IMR-90 (cell line): ENCODE results near the gene SAMD8. TPM values are rescaled to one million over a fixed set of nuclear protein-coding genes. Genes with fewer than 3 reads are reported as not detected.

ENCODE experiments used
- ATAC-seq: fragments of 200-7000 bp; cut with Tn5 transposase; 2 replicates; pipeline ENCODE4 v1.9.1; 2020; ENCODE audit warnings: low read depth, mild to moderate bottlenecking, moderate library complexity
- BruUV-seq: library from RNA; stranded (reverse); fragments of 400-500 nt; replicated peaks from 2 replicates; lab custom pipeline; 2021; lab: Mats Ljungman, UMichigan
- CTCF ChIA-PET: fragments of 300-600 bp; formaldehyde crosslinking; extraction: SDS; loops from one replicate; lab custom pipeline; 2021; ENCODE audit warnings: antibody characterized with exemption; lab: Yijun Ruan, JAX
- POLR2A ChIA-PET: fragments of 300-600 bp; sonication (Branson Sonifier 250); formaldehyde crosslinking; loops from one replicate; lab custom pipeline; 2022; ENCODE audit warnings: antibody characterized with exemption; ENCODE audit not compliant: unreplicated experiment; lab: Charles Lee
- DNase-seq: peaks from one replicate; pipeline ENCODE4 v3.0.0; 2013
- H2AFZ ChIP-seq: replicated peaks from 2 replicates; pipeline ENCODE3; 2013; ENCODE audit warnings: low read length, mild to moderate bottlenecking; ENCODE audit not compliant: poor library complexity
- H2AK5ac ChIP-seq: 2 replicates; pipeline ENCODE4 v1.6.1; 2013; ENCODE audit warnings: low read depth, low read length, inconsistent platforms
- H2AK9ac ChIP-seq: replicated peaks from 2 replicates; pipeline ENCODE3; 2013; ENCODE audit warnings: mild to moderate bottlenecking, low read depth, low read length, moderate library complexity; ENCODE audit not compliant: poor library complexity
- H2BK120ac ChIP-seq: 2 replicates; pipeline ENCODE4 v1.6.1; 2013; ENCODE audit warnings: low read depth, low read length, inconsistent platforms
- H2BK15ac ChIP-seq: 3 replicates; pipeline ENCODE4 v1.6.1; 2013; ENCODE audit warnings: low read depth, low read length, inconsistent platforms
- H2BK20ac ChIP-seq: 2 replicates; pipeline ENCODE4 v1.6.1; 2013; ENCODE audit warnings: low read depth, mild to moderate bottlenecking, inconsistent platforms, low read length, moderate library complexity
- H2BK5ac ChIP-seq: 2 replicates; pipeline ENCODE4 v1.6.1; 2013; ENCODE audit warnings: mild to moderate bottlenecking, low read depth, low read length, inconsistent platforms; ENCODE audit not compliant: poor library complexity, severe bottlenecking
- H3K14ac ChIP-seq: replicated peaks from 2 replicates; pipeline ENCODE4 v1.6.1; 2013; ENCODE audit warnings: low read depth, low read length, inconsistent platforms
- H3K18ac ChIP-seq: 2 replicates; pipeline ENCODE4 v1.6.1; 2013; ENCODE audit warnings: low read depth, low read length, control low read depth
- H3K23ac ChIP-seq: 2 replicates; pipeline ENCODE4 v1.6.1; 2013; ENCODE audit warnings: low read depth, low read length, inconsistent platforms
- H3K27ac ChIP-seq: 2 replicates; pipeline ENCODE4 v1.5.1; 2013; ENCODE audit warnings: mild to moderate bottlenecking, control low read depth, low read length; ENCODE audit not compliant: insufficient read depth
- H3K27me3 ChIP-seq: 2 replicates; pipeline ENCODE4 v1.6.1; 2013; ENCODE audit warnings: low read length; ENCODE audit not compliant: control insufficient read depth, insufficient read depth
- H3K36me3 ChIP-seq: 2 replicates; pipeline ENCODE4 v1.6.1; 2013; ENCODE audit warnings: low read length, mixed read lengths; ENCODE audit not compliant: control insufficient read depth, insufficient read depth
- H3K4ac ChIP-seq: 2 replicates; pipeline ENCODE4 v1.6.1; 2013; ENCODE audit warnings: low read depth, low read length, inconsistent platforms
- H3K4me1 ChIP-seq: 2 replicates; pipeline ENCODE4 v1.6.1; 2013; ENCODE audit warnings: low read length, mixed read lengths; ENCODE audit not compliant: control insufficient read depth, insufficient read depth
- H3K4me2 ChIP-seq: 2 replicates; pipeline ENCODE4 v1.6.1; 2013; ENCODE audit warnings: low read depth, mild to moderate bottlenecking, control low read depth, low read length, moderate library complexity
- H3K4me3 ChIP-seq: 2 replicates; pipeline ENCODE4 v1.5.1; 2013; ENCODE audit warnings: low read depth, mild to moderate bottlenecking, control low read depth, low read length, moderate library complexity; ENCODE audit not compliant: insufficient read depth
- H3K56ac ChIP-seq: 2 replicates; pipeline ENCODE4 v1.6.1; 2013; ENCODE audit warnings: low read length, inconsistent platforms; ENCODE audit not compliant: insufficient read depth; ENCODE audit errors: extremely low read depth
- H3K79me1 ChIP-seq, 2 experiments: 2 replicates each; pipeline ENCODE4 v1.6.1; 2013; ENCODE audit warnings: low read length in 2 of 2, inconsistent platforms in 1 of 2, low read depth in 1 of 2
- H3K9ac ChIP-seq: 2 replicates; pipeline ENCODE4 v1.6.1; 2013; ENCODE audit warnings: low read depth, low read length, control low read depth
- H3K9me1 ChIP-seq: 2 replicates; pipeline ENCODE4 v1.6.1; 2013; ENCODE audit warnings: low read length, inconsistent platforms; ENCODE audit not compliant: insufficient read depth
- H3K9me3 ChIP-seq: 2 replicates; pipeline ENCODE4 v1.6.1; 2013; ENCODE audit warnings: low read length; ENCODE audit not compliant: control insufficient read depth, insufficient read depth
- H4K20me1 ChIP-seq: 2 replicates; pipeline ENCODE4 v1.6.1; 2013; ENCODE audit warnings: low read length, inconsistent platforms; ENCODE audit not compliant: insufficient read depth
- H4K5ac ChIP-seq: 2 replicates; pipeline ENCODE4 v1.6.1; 2013; ENCODE audit warnings: mild to moderate bottlenecking, low read depth, low read length, control low read depth
- H4K8ac ChIP-seq, 2 experiments: 2 replicates each; pipeline ENCODE4 v1.6.1; 2013; ENCODE audit warnings: low read depth in 2 of 2, low read length in 2 of 2, control low read depth in 1 of 2, inconsistent platforms in 1 of 2
- H4K91ac ChIP-seq: 2 replicates; pipeline ENCODE4 v1.6.1; 2013; ENCODE audit warnings: low read depth, low read length, inconsistent platforms; ENCODE audit not compliant: insufficient read depth
- FOS ChIP-seq: fragments of 150-350 bp; IDR thresholded peaks from 2 replicates; pipeline ENCODE4 v1.6.1; 2016; ENCODE audit warnings: low read depth, low read length
- MAFK ChIP-seq: IDR thresholded peaks from 2 replicates; pipeline ENCODE4 v1.6.1; 2012; ENCODE audit warnings: low read depth, low read length, improper control_type of control experiment
- NFE2L2 ChIP-seq: fragments of 150-350 bp; IDR thresholded peaks from 2 replicates; pipeline ENCODE4 v1.6.1; 2016; ENCODE audit warnings: low read depth, mild to moderate bottlenecking, low read length
- POLR2A ChIP-seq: IDR thresholded peaks from 2 replicates; pipeline ENCODE4 v1.6.1; 2012; ENCODE audit warnings: mild to moderate bottlenecking, low read depth, low read length
- RCOR1 ChIP-seq: IDR thresholded peaks from 2 replicates; pipeline ENCODE4 v1.6.1; 2012; ENCODE audit warnings: mild to moderate bottlenecking, low read length, improper control_type of control experiment; ENCODE audit not compliant: insufficient replicate concordance
- RFX5 ChIP-seq: IDR thresholded peaks from 2 replicates; pipeline ENCODE4 v1.8.0; 2012; ENCODE audit warnings: low read depth, mild to moderate bottlenecking, low read length, moderate library complexity
- WGBS, 2 experiments: methylation state at CpG; one replicate each; pipeline versions ENCODE4 v1.1.5 to v1.1.7; 2013; ENCODE audit warnings: missing lambda C conversion rate in 2 of 2; ENCODE audit not compliant: insufficient read length in 1 of 2; ENCODE audit errors: extremely low coverage in 2 of 2; 5-methylcytosine and 5-hydroxymethylcytosine counted together
- dilution Hi-C: fragments of 300-500 bp; cut with HindIII; formaldehyde crosslinking; loops from one replicate; pipeline ENCODE4 v1.14.3; 2018; ENCODE audit warnings: low sequenced_read_pairs; ENCODE audit not compliant: unreplicated experiment
- in situ Hi-C: fragments of 300-500 bp; cut with MboI; formaldehyde crosslinking; loops from 3 replicates; pipeline ENCODE4 v1.14.3; 2019; ENCODE audit warnings: low sequenced_read_pairs, inconsistent platforms, mixed read lengths
- intact Hi-C: fragments of 100-400 bp; cut with micrococcal nuclease; formaldehyde crosslinking; loops from 2 replicates; pipeline ENCODE4 v1.10.0; 2022
- polyA plus RNA-seq, 3 experiments: library from polyadenylated mRNA; depleted of rRNA; stranded (reverse); fragments of >200 nt; gene quantifications; 2 replicates each; pipeline ENCODE4 v1.2.3, GENCODE V29; 2012; ENCODE audit warnings: low replicate concordance in 1 of 3
- total RNA-seq: library from RNA; depleted of rRNA; stranded (reverse); fragments of >200 nt; gene quantifications from 2 replicates; pipeline ENCODE4 v1.2.3, GENCODE V29; 2012
- TF ChIP-seq, protein P1 (sequence below): fragments of 150-350 bp; IDR thresholded peaks from 2 replicates; pipeline ENCODE4 v1.6.1; 2017; ENCODE audit warnings: mild to moderate bottlenecking, antibody characterized with exemption, low read length, low read depth
- TF ChIP-seq, protein P2 (sequence below): fragments of 150-350 bp; IDR thresholded peaks from 2 replicates; pipeline ENCODE4 v1.6.1; 2016; ENCODE audit warnings: low read depth, mild to moderate bottlenecking, low read length, moderate library complexity, borderline replicate concordance

SAMD8 gene
- total and polyA plus RNA-seq, 2 of the 4 experiments (the other 2 are of a cell fraction), result 10.1 to 28.7 TPM

DNA sequence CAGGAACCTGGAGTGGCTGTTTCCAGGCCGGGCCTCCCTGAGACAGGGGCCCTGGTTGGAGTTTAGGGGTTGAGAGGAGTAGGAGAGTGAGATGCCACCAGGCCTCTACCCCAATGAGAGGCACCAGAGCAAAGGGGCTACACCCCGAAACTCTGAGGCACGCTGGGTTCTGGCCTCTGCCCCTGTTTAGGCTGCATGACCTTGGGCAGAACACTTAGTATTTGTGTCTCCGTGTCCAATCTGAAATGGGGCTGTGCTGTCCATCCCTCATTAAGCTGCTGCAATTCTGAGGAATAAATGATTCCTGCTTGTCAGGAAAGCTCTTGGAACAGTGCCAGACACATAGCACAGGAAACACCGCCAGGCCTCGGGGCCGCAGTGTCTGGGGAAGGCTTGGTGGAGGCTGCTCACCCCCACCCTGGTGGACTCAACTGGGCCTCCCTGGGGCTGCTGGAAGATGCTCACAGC lies 40.5 kb upstream of the SAMD8 start:
- Histone ChIP-seq H3K23ac (no peak overlapping the region), H3K79me1 (no peaks in the 10 kb centered on the region), H3K4ac (no peak overlapping the region), H2BK15ac (no peak overlapping the region), H2BK120ac (no peak overlapping the region), H3K18ac (no peak overlapping the region), H2AFZ (peak overlapping the region; percentile 56), H3K9me1 (no peaks in the 10 kb centered on the region), H4K5ac (no peak overlapping the region), H4K91ac (no peak overlapping the region), H3K4me3 (no peak overlapping the region), H3K14ac (no peak overlapping the region), H3K9ac (no peak overlapping the region), H3K27me3 (no peaks in the 10 kb centered on the region), H2AK9ac (no peak overlapping the region), H4K8ac (no peak overlapping the region), H3K36me3 (no peaks in the 10 kb centered on the region), H4K20me1 (no peaks in the 10 kb centered on the region), H3K9me3 (no peaks in the 10 kb centered on the region), H2BK20ac (no peak overlapping the region), H3K56ac (no peak overlapping the region), H3K27ac (no peak overlapping the region), H3K4me2 (no peak overlapping the region), H2AK5ac (no peak overlapping the region), H3K4me1 (no peaks in the 10 kb centered on the region), H2BK5ac (no peak overlapping the region)
- WGBS, 2 experiments, result no CpG with 5 or more reads among the region's 7 CpGs
- POLR2A ChIA-PET, result no interaction called here
- intact Hi-C loops, result no loop called here
- ATAC-seq (no peak), DNase-seq (peak; percentile 4)
- in situ Hi-C loops, result no loop called here
- dilution Hi-C loops, result no loop called here
- CTCF ChIA-PET, result no interaction called here
- TF ChIP-seq FOS (no peak), RCOR1 (no peak), POLR2A (no peak), MAFK (no peak), NFE2L2 (no peak), RFX5 (no peak)
- TF ChIP-seq, protein P1, sequence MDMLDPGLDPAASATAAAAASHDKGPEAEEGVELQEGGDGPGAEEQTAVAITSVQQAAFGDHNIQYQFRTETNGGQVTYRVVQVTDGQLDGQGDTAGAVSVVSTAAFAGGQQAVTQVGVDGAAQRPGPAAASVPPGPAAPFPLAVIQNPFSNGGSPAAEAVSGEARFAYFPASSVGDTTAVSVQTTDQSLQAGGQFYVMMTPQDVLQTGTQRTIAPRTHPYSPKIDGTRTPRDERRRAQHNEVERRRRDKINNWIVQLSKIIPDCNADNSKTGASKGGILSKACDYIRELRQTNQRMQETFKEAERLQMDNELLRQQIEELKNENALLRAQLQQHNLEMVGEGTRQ, result no peak
- TF ChIP-seq, protein P2, sequence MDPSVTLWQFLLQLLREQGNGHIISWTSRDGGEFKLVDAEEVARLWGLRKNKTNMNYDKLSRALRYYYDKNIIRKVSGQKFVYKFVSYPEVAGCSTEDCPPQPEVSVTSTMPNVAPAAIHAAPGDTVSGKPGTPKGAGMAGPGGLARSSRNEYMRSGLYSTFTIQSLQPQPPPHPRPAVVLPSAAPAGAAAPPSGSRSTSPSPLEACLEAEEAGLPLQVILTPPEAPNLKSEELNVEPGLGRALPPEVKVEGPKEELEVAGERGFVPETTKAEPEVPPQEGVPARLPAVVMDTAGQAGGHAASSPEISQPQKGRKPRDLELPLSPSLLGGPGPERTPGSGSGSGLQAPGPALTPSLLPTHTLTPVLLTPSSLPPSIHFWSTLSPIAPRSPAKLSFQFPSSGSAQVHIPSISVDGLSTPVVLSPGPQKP, result no peak
- BruUV-seq, result no TSS peak
